OCI-LY1 (cell line): ENCODE data around the gene SLK.

Source experiments
- H2AFZ ChIP-seq: fragments of 200-600 bp; sonication (generic), shearing (Covaris generic); 2 replicates; pipeline ENCODE4 v1.6.0; 2014; ENCODE audit warnings: antibody characterized with exemption, mild to moderate bottlenecking, low read length
- H3F3A ChIP-seq: fragments of 200-600 bp; sonication (generic), shearing (Covaris generic); 2 replicates; pipeline ENCODE4 v1.6.0; 2014; ENCODE audit warnings: mild to moderate bottlenecking, antibody characterized with exemption, low read length, moderate library complexity; ENCODE audit not compliant: insufficient read depth
- H3K27ac ChIP-seq: fragments of 200-600 bp; sonication (generic); 2 replicates; pipeline ENCODE4 v1.5.1; 2014; ENCODE audit warnings: low read length, mixed run types, mild to moderate bottlenecking, low read depth; ENCODE audit not compliant: poor library complexity, severe bottlenecking
- H3K27me3 ChIP-seq: fragments of 200-600 bp; sonication (generic); 2 replicates; pipeline ENCODE4 v1.6.0; 2014; ENCODE audit warnings: antibody characterized with exemption, mild to moderate bottlenecking, low read length, moderate library complexity; ENCODE audit not compliant: insufficient read depth
- H3K36me3 ChIP-seq: fragments of 200-600 bp; sonication (generic); 2 replicates; pipeline ENCODE4 v1.6.1; 2014; ENCODE audit warnings: mild to moderate bottlenecking, antibody characterized with exemption, low read length, moderate library complexity, mixed read lengths; ENCODE audit not compliant: insufficient read depth
- H3K4me1 ChIP-seq: fragments of 200-600 bp; sonication (generic); 2 replicates; pipeline ENCODE4 v1.5.1; 2014; ENCODE audit warnings: mild to moderate bottlenecking, low read length, moderate library complexity; ENCODE audit not compliant: insufficient read depth, severe bottlenecking
- H3K4me2 ChIP-seq: fragments of 200-600 bp; sonication (generic), shearing (Covaris generic); 2 replicates; pipeline ENCODE4 v1.6.1; 2014; ENCODE audit warnings: low read length
- H3K4me3 ChIP-seq: fragments of 200-600 bp; sonication (generic); 2 replicates; pipeline ENCODE4 v1.5.1; 2014; ENCODE audit warnings: low read length, low read depth, mild to moderate bottlenecking, mixed read lengths; ENCODE audit not compliant: poor library complexity, severe bottlenecking
- H3K79me2 ChIP-seq: fragments of 200-600 bp; shearing (Covaris generic); 2 replicates; pipeline ENCODE4 v1.6.1; 2016; ENCODE audit warnings: mixed run types, low read length, mixed read lengths; ENCODE audit not compliant: insufficient read depth
- H3K9ac ChIP-seq: fragments of 200-600 bp; sonication (generic), shearing (Covaris generic); 2 replicates; pipeline ENCODE4 v1.6.1; 2014; ENCODE audit warnings: mild to moderate bottlenecking, low read length, mixed read lengths
- H3K9me2 ChIP-seq: fragments of 200-600 bp; sonication (generic), shearing (Covaris generic); 2 replicates; pipeline ENCODE4 v1.6.1; 2014; ENCODE audit warnings: low read depth, mild to moderate bottlenecking, low read length, mixed read lengths
- H3K9me3 ChIP-seq: fragments of 200-600 bp; shearing (Covaris generic); 2 replicates; pipeline ENCODE4 v1.6.1; 2014; ENCODE audit warnings: low read length, mixed read lengths
- H4K20me1 ChIP-seq: fragments of 200-600 bp; sonication (generic), shearing (Covaris generic); 2 replicates; pipeline ENCODE4 v1.6.0; 2016; ENCODE audit warnings: mild to moderate bottlenecking, low read length; ENCODE audit not compliant: insufficient read depth
- CTCF ChIP-seq: fragments of 200-600 bp; sonication (generic), shearing (Covaris generic); IDR thresholded peaks from 2 replicates; pipeline ENCODE4 v1.5.1; 2017; ENCODE audit warnings: mild to moderate bottlenecking, antibody characterized with exemption, low read length, moderate library complexity, mixed read lengths
- EZH2 ChIP-seq: fragments of 200-600 bp; sonication (generic), shearing (Covaris generic); IDR thresholded peaks from 2 replicates; pipeline ENCODE4 v1.8.0; 2017; ENCODE audit warnings: borderline replicate concordance, mixed run types, mild to moderate bottlenecking, antibody characterized with exemption, low read length, moderate library complexity, mixed read lengths

SLK gene

GRCh38 chr10:103969857-103970627 is 3.1 kb downstream of the SLK start:
- no peaks in the 10 kb centered on the region for H3F3A ChIP-seq
- H4K20me1 ChIP-seq, result no peaks in the 10 kb centered on the region
- peak overlapping the region; percentile 20 for H3K27ac ChIP-seq
- H3K9ac ChIP-seq, result peak overlapping the region; percentile 58
- H3K4me1 ChIP-seq, result peaks cover 32% of the 10 kb centered on the region
- H3K4me2 ChIP-seq, result peak overlapping the region; percentile 99
- no peaks in the 10 kb centered on the region for H3K27me3 ChIP-seq
- no peaks in the 10 kb centered on the region for H3K9me2 ChIP-seq
- peaks cover 49% of the 10 kb centered on the region for H3K79me2 ChIP-seq
- H2AFZ ChIP-seq, result no peak overlapping the region
- no peaks in the 10 kb centered on the region for H3K9me3 ChIP-seq
- no peaks in the 10 kb centered on the region; the same call in 1 of the 2 replicates for H3K36me3 ChIP-seq
- TF ChIP-seq EZH2 (no peak), CTCF (no peak)
- peak overlapping the region; percentile 81 for H3K4me3 ChIP-seq

- no peak overlapping the region for H3K4me3 ChIP-seq
- H3K4me1 ChIP-seq, result peaks cover 17% of the 10 kb centered on the region
- H3K9me3 ChIP-seq, result no peaks in the 10 kb centered on the region
- no peak overlapping the region for H3K4me2 ChIP-seq
- H3K79me2 ChIP-seq, result peaks cover 60% of the 10 kb centered on the region
- H3K27ac ChIP-seq, result no peak overlapping the region
- no peaks in the 10 kb centered on the region for H4K20me1 ChIP-seq
- H3K27me3 ChIP-seq, result no peaks in the 10 kb centered on the region
- no peak overlapping the region for H2AFZ ChIP-seq
- H3K9ac ChIP-seq, result no peak overlapping the region
- H3F3A ChIP-seq, result no peaks in the 10 kb centered on the region
- no peak for TF ChIP-seq CTCF
- no peaks in the 10 kb centered on the region for H3K36me3 ChIP-seq
- no peaks in the 10 kb centered on the region for H3K9me2 ChIP-seq
Measured at GRCh38 chr10:103975169-103975568, 8.2 kb downstream of the SLK start.

GRCh38 chr10:103977204-103977603 is 10.3 kb downstream of the SLK start:
- H3K4me3 ChIP-seq, result no peak overlapping the region
- H2AFZ ChIP-seq, result no peak overlapping the region
- H3F3A ChIP-seq, result no peaks in the 10 kb centered on the region
- H3K36me3 ChIP-seq, result no peaks in the 10 kb centered on the region
- H3K27ac ChIP-seq, result no peak overlapping the region
- H3K4me2 ChIP-seq, result no peak overlapping the region
- no peaks in the 10 kb centered on the region for H3K9me2 ChIP-seq
- no peak for TF ChIP-seq EZH2
- no peak for TF ChIP-seq CTCF
- peaks cover 24% of the 10 kb centered on the region for H3K4me1 ChIP-seq
- H3K9ac ChIP-seq, result no peak overlapping the region
- H3K27me3 ChIP-seq, result no peaks in the 10 kb centered on the region
- H3K79me2 ChIP-seq, result peaks cover 63% of the 10 kb centered on the region
- no peaks in the 10 kb centered on the region for H4K20me1 ChIP-seq
- H3K9me3 ChIP-seq, result no peaks in the 10 kb centered on the region
